Measurements from ENCODE around the gene SCRN1.
"Not testable (repeated sequence)": the region's sequence is repeated elsewhere in the genome, so short reads cannot be mapped to it uniquely, and the experiment has no call there.

The SCRN1 gene

DNA sequence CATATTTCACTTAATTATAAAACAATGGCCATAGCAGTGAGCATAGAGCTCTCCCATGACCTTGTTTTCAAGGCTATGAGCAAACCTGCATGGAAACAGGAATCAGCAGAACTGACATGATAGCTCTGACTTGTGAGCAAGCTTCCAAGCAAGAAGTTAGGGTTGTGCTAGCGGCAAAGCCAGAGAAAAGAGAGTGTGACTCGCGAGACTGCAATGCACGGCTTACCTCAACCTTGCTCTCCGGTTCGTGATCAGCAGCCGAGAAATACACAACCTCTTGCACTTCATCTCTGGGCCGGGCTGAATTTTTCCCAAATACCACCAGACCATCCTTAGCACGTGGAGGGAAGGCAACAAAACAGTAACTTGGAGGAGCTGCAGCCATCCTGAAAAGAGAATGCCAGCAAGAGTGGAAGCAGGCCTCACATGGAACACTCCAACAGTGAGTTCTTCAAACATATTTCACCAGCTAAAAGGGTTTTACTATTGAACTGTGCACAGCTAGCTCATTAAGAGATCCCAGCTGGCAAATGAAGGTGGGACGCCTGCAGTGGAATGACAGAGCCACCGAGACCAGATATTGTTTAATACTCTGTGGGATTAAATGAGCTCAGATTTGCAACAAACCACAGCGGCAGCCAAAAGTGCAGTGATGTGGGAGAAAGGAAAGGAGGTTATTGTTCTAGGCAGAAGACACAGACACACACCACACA, 20.8 kb downstream of the SCRN1 start:
- POLR2A ChIA-PET = no interaction called here
- no peak for TF ChIP-seq CTCF (IDR thresholded peaks at IDR 0.05; ENCODE audit: control extremely low read depth, extremely low read depth, low read depth, missing control alignments)
- CTCF ChIA-PET = interaction anchor here (0.7 to 1.7 kb wide), 6 partner anchors 8 to 48 kb away, joined by 3 to 7 read pairs (median 4); no protein-coding TSS in a partner anchor
- DNase-seq (ENCODE audit: extremely low spot score) = no peak

DNA sequence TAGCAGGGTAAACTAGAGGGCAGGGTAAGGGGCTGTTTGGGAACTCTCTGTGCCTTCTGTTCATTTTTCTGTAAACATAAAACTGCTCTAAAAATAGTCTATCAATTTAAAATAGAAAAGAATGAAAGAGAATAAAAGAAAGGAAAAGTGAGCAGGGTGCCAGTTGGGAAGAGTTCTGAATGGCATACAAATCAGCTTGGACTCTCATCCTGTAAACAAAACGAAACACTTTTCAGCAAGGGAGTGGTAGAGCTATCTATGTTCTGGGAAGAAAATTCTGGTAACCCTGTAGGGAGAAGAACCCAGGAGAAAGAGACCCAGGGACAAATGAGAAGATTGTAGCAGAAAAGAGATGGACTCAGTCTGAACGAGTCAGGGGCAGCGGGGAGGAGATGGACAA, 24.6 kb downstream of the SCRN1 start:
- ChIA-PET CTCF (interaction anchor here (0.9 to 1.4 kb wide), 3 partner anchors 22 to 97 kb away, joined by 3 to 4 read pairs (median 3); no protein-coding TSS in a partner anchor), POLR2A (no interaction called here)
- DNase-seq (ENCODE audit: extremely low spot score) = no peak
- TF ChIP-seq CTCF (IDR thresholded peaks at IDR 0.05; ENCODE audit: control extremely low read depth, extremely low read depth, low read depth, missing control alignments) = no peak

DNA sequence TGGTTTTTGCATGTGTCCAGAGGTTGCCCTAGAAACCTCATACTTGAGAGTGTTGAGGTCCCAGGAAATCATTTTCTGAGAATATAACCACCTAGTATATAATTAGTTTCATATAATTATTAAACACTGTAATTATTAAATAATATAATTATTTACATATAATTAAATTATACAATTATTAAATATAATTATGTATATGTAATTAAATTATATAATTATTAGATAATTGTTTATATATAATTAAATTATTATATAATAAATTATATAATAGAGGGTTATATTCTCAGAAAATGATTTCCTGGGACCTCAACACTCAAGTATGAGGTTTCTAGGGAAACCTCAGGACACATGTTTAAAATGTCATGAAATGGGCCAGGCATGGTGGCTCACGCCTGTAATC, 27.6 kb downstream of the SCRN1 start:
- DNase-seq (ENCODE audit: extremely low spot score) = no peak
- TF ChIP-seq CTCF (IDR thresholded peaks at IDR 0.05; ENCODE audit: control extremely low read depth, extremely low read depth, low read depth, missing control alignments) = no peak
- ChIA-PET CTCF (interaction anchor here (1.6 kb wide), 1 partner anchor 11 kb away, joined by 4 read pairs; no protein-coding TSS in a partner anchor), POLR2A (no interaction called here)

GRCh38 chr7:29961611-29962010, 28.0 kb downstream of the SCRN1 start:
- CTCF ChIA-PET, POLR2A ChIA-PET: not testable (repeated sequence)

DNA sequence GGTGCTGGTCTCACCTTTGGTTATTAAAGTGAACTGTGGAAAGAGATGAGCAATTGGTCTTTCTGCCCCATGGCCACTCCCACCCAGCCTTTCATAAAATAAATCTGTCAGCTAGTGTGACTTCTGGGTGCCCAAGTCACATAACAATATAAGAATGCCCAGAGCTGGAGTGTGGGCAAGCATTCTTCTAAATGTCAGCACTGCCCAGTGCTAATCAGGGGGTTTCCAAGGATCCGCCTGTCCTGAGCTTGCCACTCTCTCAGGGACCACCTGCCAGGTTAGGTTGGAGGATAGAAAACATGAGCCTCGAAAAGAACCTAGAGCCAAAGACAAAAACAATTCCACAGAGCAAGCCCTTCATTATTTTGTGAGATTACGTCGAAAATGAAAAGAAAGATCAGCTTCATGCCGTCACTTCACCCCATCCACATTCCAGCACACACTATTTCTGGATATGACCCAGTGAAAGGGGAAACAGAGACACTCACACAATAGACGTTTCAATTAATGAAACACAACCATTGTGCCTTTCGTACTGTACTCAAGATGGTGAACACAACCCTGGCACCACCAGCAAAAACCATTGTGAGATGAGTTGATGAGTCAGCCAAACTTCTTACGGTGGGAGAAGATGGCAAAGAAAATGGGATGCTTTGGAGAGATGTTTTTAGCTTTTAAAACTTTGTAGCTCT, 30.8 kb downstream of the SCRN1 start:
- POLR2A ChIA-PET = no interaction called here
- DNase-seq (ENCODE audit: extremely low spot score) = no peak
- CTCF ChIA-PET = interaction anchor here (1.2 to 2.1 kb wide), 2 partner anchors 13 to 37 kb away, joined by 3 to 10 read pairs; no protein-coding TSS in a partner anchor
- TF ChIP-seq CTCF (IDR thresholded peaks at IDR 0.05; ENCODE audit: control extremely low read depth, extremely low read depth, low read depth, missing control alignments) = no peak

More at GRCh38 chr7:29961611-29962010, 28.0 kb downstream of the SCRN1 start:
- not testable (repeated sequence) for DNase-seq (ENCODE audit: extremely low spot score)

- CTCF ChIA-PET = interaction anchor here (3.1 to 3.2 kb wide), 2 partner anchors 12 to 105 kb away, joined by 10 to 14 read pairs; no protein-coding TSS in a partner anchor
- POLR2A ChIA-PET = no interaction called here
- no peak for DNase-seq (ENCODE audit: extremely low spot score)
- TF ChIP-seq CTCF (IDR thresholded peaks at IDR 0.05; ENCODE audit: control extremely low read depth, extremely low read depth, low read depth, missing control alignments) = no peak
Observed at GRCh38 chr7:29957521-29958310, 31.9 kb downstream of the SCRN1 start.

All from GM10248 (cell line).